Hepatocyte (in vitro differentiated cells): ENCODE results near the gene CRCP.

Experiments used
- CTCF ChIP-seq: fragments of 200-600 bp; sonication (generic); IDR thresholded peaks from 2 replicates; pipeline ENCODE4 v1.5.1; 2016; ENCODE audit warnings: antibody characterized with exemption, mild to moderate bottlenecking; ENCODE audit not compliant: poor library complexity
- EZH2phosphoT487 ChIP-seq: fragments of 200-600 bp; sonication (generic); IDR thresholded peaks from one replicate; pipeline ENCODE4 v1.6.1; 2018; ENCODE audit warnings: antibody characterized with exemption, mild to moderate bottlenecking, low read depth, moderate library complexity; ENCODE audit not compliant: unreplicated experiment, severe bottlenecking

GRCh38 chr7:66069732-66070131, 44.9 kb upstream of the CRCP start:
- TF ChIP-seq CTCF (no peak), EZH2phosphoT487 (no peak)
